OCI-LY3 (cell line): Measurements from ENCODE around the gene GALR2.

Experiments used
- H2AFZ ChIP-seq: fragments of 200-600, 300-600 bp; shearing (Covaris generic); 2 replicates; pipeline ENCODE4 v1.6.0; 2014; ENCODE audit warnings: antibody characterized with exemption, low read depth, low read length
- H3K27ac ChIP-seq: fragments of 200-600, 300-600 bp; sonication (generic); 2 replicates; pipeline ENCODE4 v1.5.1; 2014; ENCODE audit warnings: mild to moderate bottlenecking, low read length, moderate library complexity, mixed read lengths
- H3K27me3 ChIP-seq: fragments of 200-600, 300-600 bp; sonication (generic); 2 replicates; pipeline ENCODE4 v1.6.1; 2014; ENCODE audit warnings: low read depth, low read length, mixed read lengths
- H3K36me3 ChIP-seq: fragments of 200-600, 300-600 bp; sonication (generic); replicated peaks from 2 replicates; pipeline ENCODE3; 2014; ENCODE audit warnings: low read depth, low read length, mixed read lengths
- H3K4me1 ChIP-seq: fragments of 300-600, 200-600 bp; sonication (generic); 2 replicates; pipeline ENCODE4 v1.6.1; 2014; ENCODE audit warnings: low read length, mixed read lengths
- H3K4me2 ChIP-seq: fragments of 200-600, 300-600 bp; sonication (generic); 2 replicates; pipeline ENCODE4 v1.6.1; 2014; ENCODE audit warnings: low read length, mixed read lengths
- H3K4me3 ChIP-seq: fragments of 300-600, 200-600 bp; sonication (generic); 2 replicates; pipeline ENCODE4 v1.5.1; 2014; ENCODE audit warnings: antibody characterized with exemption, mild to moderate bottlenecking, low read length, moderate library complexity
- H3K79me2 ChIP-seq: fragments of 300-600, 200-600 bp; shearing (Covaris generic); 2 replicates; pipeline ENCODE4 v1.6.1; 2014; ENCODE audit warnings: mild to moderate bottlenecking, low read length, mixed read lengths
- H3K9ac ChIP-seq: fragments of 300-600, 200-600 bp; shearing (Covaris generic); 2 replicates; pipeline ENCODE4 v1.6.0; 2014; ENCODE audit warnings: mild to moderate bottlenecking, low read length, moderate library complexity
- H3K9me3 ChIP-seq: fragments of 200-600, 300-600 bp; shearing (Covaris generic); 2 replicates; pipeline ENCODE4 v1.6.1; 2014; ENCODE audit warnings: low read length, mixed read lengths; ENCODE audit not compliant: insufficient read depth
- H4K20me1 ChIP-seq: fragments of 200-600, 300-600 bp; sonication (generic); 2 replicates; pipeline ENCODE4 v1.6.1; 2016; ENCODE audit warnings: low read length, mixed read lengths; ENCODE audit not compliant: insufficient read depth
- EZH2phosphoT487 ChIP-seq: fragments of 200-600 bp; shearing (Covaris generic); IDR thresholded peaks from 2 replicates; pipeline ENCODE4 v1.6.1; 2018; ENCODE audit warnings: antibody characterized with exemption, mixed run types, low read depth
- TF ChIP-seq, protein P1 (sequence below): fragments of 200-600, 300-600 bp; sonication (generic); IDR thresholded peaks from 2 replicates; pipeline ENCODE4 v1.5.1; 2014; ENCODE audit warnings: antibody characterized with exemption, low read length, low read depth

GALR2 gene

GRCh38 chr17:76104140-76104895, 29.7 kb downstream of the GALR2 start:
- Histone ChIP-seq H3K27me3 (no peaks in the 10 kb centered on the region), H3K36me3 (peaks cover 12% of the 10 kb centered on the region), H3K9ac (peak overlapping the region; percentile 83), H3K27ac (peak overlapping the region; percentile 49), H3K4me3 (peak overlapping the region; percentile 94), H4K20me1 (no peaks in the 10 kb centered on the region), H3K79me2 (peaks cover 10% of the 10 kb centered on the region), H3K4me2 (peak overlapping the region; percentile 90), H3K4me1 (peaks cover 10% of the 10 kb centered on the region), H3K9me3 (no peaks in the 10 kb centered on the region), H2AFZ (peak overlapping the region; percentile 31; the same call in 1 of the 2 replicates)
- TF ChIP-seq EZH2phosphoT487, result no peak
- TF ChIP-seq, protein P1, sequence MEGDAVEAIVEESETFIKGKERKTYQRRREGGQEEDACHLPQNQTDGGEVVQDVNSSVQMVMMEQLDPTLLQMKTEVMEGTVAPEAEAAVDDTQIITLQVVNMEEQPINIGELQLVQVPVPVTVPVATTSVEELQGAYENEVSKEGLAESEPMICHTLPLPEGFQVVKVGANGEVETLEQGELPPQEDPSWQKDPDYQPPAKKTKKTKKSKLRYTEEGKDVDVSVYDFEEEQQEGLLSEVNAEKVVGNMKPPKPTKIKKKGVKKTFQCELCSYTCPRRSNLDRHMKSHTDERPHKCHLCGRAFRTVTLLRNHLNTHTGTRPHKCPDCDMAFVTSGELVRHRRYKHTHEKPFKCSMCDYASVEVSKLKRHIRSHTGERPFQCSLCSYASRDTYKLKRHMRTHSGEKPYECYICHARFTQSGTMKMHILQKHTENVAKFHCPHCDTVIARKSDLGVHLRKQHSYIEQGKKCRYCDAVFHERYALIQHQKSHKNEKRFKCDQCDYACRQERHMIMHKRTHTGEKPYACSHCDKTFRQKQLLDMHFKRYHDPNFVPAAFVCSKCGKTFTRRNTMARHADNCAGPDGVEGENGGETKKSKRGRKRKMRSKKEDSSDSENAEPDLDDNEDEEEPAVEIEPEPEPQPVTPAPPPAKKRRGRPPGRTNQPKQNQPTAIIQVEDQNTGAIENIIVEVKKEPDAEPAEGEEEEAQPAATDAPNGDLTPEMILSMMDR, result no peak

DNA sequence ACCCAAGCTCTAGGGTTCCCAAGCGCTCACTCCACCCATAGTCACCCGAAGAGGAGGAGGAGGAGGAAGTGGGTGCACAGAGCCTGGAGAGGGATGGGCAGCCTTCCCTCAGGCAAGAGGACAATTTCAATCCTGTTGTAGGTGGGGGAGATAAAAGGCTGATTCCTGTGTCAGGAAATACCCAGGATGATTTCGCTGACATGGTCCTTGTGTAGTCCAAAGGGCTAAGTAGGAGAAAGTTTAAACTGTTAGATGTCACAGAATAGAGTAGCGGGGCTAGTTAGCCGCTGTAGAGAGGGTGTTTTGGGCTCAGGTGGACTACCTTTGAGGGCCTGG, 30.3 kb downstream of the GALR2 start:
- no peak overlapping the region for H3K27ac ChIP-seq
- TF ChIP-seq EZH2phosphoT487, result no peak
- TF ChIP-seq, protein P1, result no peak
- no peak overlapping the region for H3K4me3 ChIP-seq
- peaks cover 10% of the 10 kb centered on the region for H3K79me2 ChIP-seq
- no peak overlapping the region for H3K9ac ChIP-seq
- H3K36me3 ChIP-seq, result peaks cover 9% of the 10 kb centered on the region
- no peaks in the 10 kb centered on the region for H4K20me1 ChIP-seq
- H3K4me1 ChIP-seq, result peaks cover 10% of the 10 kb centered on the region
- H3K9me3 ChIP-seq, result no peaks in the 10 kb centered on the region
- no peaks in the 10 kb centered on the region for H3K27me3 ChIP-seq
- peak overlapping the region; percentile 90; the same call in 1 of the 2 replicates for H3K4me2 ChIP-seq
- H2AFZ ChIP-seq, result no peak overlapping the region

DNA sequence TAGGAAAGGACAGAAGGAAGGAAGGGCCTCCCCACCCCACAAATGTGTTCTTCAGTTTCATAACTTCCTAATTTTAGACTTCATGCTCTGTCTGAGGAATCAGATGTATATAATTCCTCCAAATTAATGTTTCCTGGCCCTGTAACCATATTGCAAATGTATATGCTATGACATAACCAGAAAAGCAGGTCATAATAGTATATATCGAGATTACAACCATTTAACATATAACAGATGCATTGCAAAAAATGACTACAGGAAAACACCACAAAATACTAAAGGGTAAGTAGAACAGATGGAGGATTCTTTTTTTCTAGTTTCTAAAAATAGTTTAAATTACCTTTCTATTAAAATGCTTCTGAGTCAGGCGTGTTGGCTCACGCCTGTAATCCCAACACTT, 32.1 kb downstream of the GALR2 start:
- no peaks in the 10 kb centered on the region for H3K9me3 ChIP-seq
- H3K9ac ChIP-seq, result no peak overlapping the region

GRCh38 chr17:76107509-76107908, 32.9 kb downstream of the GALR2 start:
- Histone ChIP-seq H3K27me3 (no peaks in the 10 kb centered on the region), H2AFZ (no peak overlapping the region), H3K9ac (no peak overlapping the region), H4K20me1 (no peaks in the 10 kb centered on the region), H3K4me3 (no peak overlapping the region), H3K4me2 (no peak overlapping the region), H3K4me1 (peaks cover 10% of the 10 kb centered on the region), H3K9me3 (no peaks in the 10 kb centered on the region), H3K36me3 (no peaks in the 10 kb centered on the region), H3K79me2 (peaks cover 10% of the 10 kb centered on the region), H3K27ac (no peak overlapping the region)
- TF ChIP-seq EZH2phosphoT487, result no peak
- TF ChIP-seq, protein P1, result peak; percentile 37; the same call in 1 of the 2 replicates

More for the DNA sequence above, 32.1 kb downstream of the GALR2 start:
- no peaks in the 10 kb centered on the region for H4K20me1 ChIP-seq
- no peaks in the 10 kb centered on the region for H3K36me3 ChIP-seq
- H3K27me3 ChIP-seq, result no peaks in the 10 kb centered on the region
- TF ChIP-seq EZH2phosphoT487, result no peak
- TF ChIP-seq, protein P1, result no peak
- H3K79me2 ChIP-seq, result peaks cover 10% of the 10 kb centered on the region
- no peak overlapping the region for H3K4me3 ChIP-seq
- no peak overlapping the region; the same call in 1 of the 2 replicates for H2AFZ ChIP-seq
- H3K4me1 ChIP-seq, result peaks cover 10% of the 10 kb centered on the region
- no peak overlapping the region for H3K4me2 ChIP-seq
- no peak overlapping the region for H3K27ac ChIP-seq
